22Rv1 (cell line): ENCODE results near the gene PARD3.

Experiments
- CTCF ChIP-seq: fragments of 450-650 bp; IDR thresholded peaks from 2 replicates; pipeline ENCODE4 v1.5.1; 2017; ENCODE audit warnings: mild to moderate bottlenecking
- ZFX ChIP-seq: fragments of 450-650 bp; IDR thresholded peaks from 2 replicates; pipeline ENCODE4 v1.6.1; 2017; ENCODE audit warnings: antibody characterized with exemption, borderline replicate concordance

- no peak for TF ChIP-seq CTCF
- no peak for TF ChIP-seq ZFX
These were observed 442.6 kb downstream of the PARD3 start for GRCh38 chr10:34372509-34372908.
